Measurements from ENCODE around the gene LAMP5. TPM values are rescaled to one million over a fixed set of nuclear protein-coding genes. Genes with fewer than 3 reads are reported as not detected.

LAMP5 gene
- total RNA-seq, 4 donors from 2014 or later = 0.45 to 1.1 TPM; not detected in 2

- H3K27me3 ChIP-seq = peaks cover 10% of the 10 kb centered on the region
- peak; percentile 29 to 35 for DNase-seq
Measured at GRCh38 chr20:9506280-9506821, 8.0 kb upstream of the LAMP5 start.

GRCh38 chr20:9506964-9507369 lies 7.4 kb upstream of the LAMP5 start:
- H3K36me3 ChIP-seq = no peaks in the 10 kb centered on the region

More at GRCh38 chr20:9506280-9506821, 8.0 kb upstream of the LAMP5 start:
- Histone ChIP-seq H3K36me3 (no peaks in the 10 kb centered on the region), H3K4me3 (replicated peaks in 1 of 3) (no peak overlapping the region), H3K9me3 (no peaks in the 10 kb centered on the region), H3K4me1 (peaks cover 9 to 26% of the 10 kb centered on the region in 2 donors), H3K27ac (no peak overlapping the region)
- intact Hi-C loops (cut with DNase I) = no loop called here
- 16 to 23% methylated on average over 23 to 28 of the region's 34 CpGs for WGBS, 2 donors
- TF ChIP-seq POLR2A (IDR thresholded peaks at IDR 0.05) = no peak
- no peak for TF ChIP-seq CTCF (IDR thresholded peaks at IDR 0.05)

GRCh38 chr20:9507544-9508239 lies 6.7 kb upstream of the LAMP5 start:
- Histone ChIP-seq H3K27ac (no peak overlapping the region), H3K4me3 (replicated peaks in 1 of 3) (no peak overlapping the region), H3K4me1 (peaks cover 9 to 26% of the 10 kb centered on the region in 2 donors), H3K36me3 (no peaks in the 10 kb centered on the region), H3K27me3 (peaks cover 10% of the 10 kb centered on the region), H3K9me3 (no peaks in the 10 kb centered on the region)
- WGBS, 2 donors = 18 to 19% methylated on average over 24 to 30 of the region's 37 CpGs
- no peak for DNase-seq
- intact Hi-C loops (cut with DNase I) = no loop called here
- no peak for TF ChIP-seq POLR2A (IDR thresholded peaks at IDR 0.05)

More at GRCh38 chr20:9506964-9507369, 7.4 kb upstream of the LAMP5 start:
- intact Hi-C loops (cut with DNase I) = no loop called here
- Histone ChIP-seq H3K4me3 (replicated peaks in 1 of 3) (no peak overlapping the region), H3K27ac (no peak overlapping the region), H3K4me1 (peaks cover 9 to 26% of the 10 kb centered on the region in 2 donors), H3K27me3 (peaks cover 10% of the 10 kb centered on the region), H3K9me3 (no peaks in the 10 kb centered on the region)
- WGBS, 2 donors = 14 to 19% methylated on average over 10 to 26 of the region's 31 CpGs
- TF ChIP-seq CTCF (IDR thresholded peaks at IDR 0.05) (no peak), POLR2A (IDR thresholded peaks at IDR 0.05) (no peak)
- DNase-seq = no peak

- no peaks in the 10 kb centered on the region for H3K9me3 ChIP-seq
- intact Hi-C loops (cut with DNase I) = no loop called here
- no peak overlapping the region for H3K27ac ChIP-seq
- no peak for DNase-seq
- peaks cover 9 to 26% of the 10 kb centered on the region in 2 donors for H3K4me1 ChIP-seq
- peaks cover 10% of the 10 kb centered on the region for H3K27me3 ChIP-seq
- no peaks in the 10 kb centered on the region for H3K36me3 ChIP-seq
- WGBS, 2 donors = 14 to 16% methylated on average over 23 of the region's 23 CpGs
- TF ChIP-seq POLR2A (IDR thresholded peaks at IDR 0.05) = no peak
- TF ChIP-seq CTCF (IDR thresholded peaks at IDR 0.05) = no peak
- no peak overlapping the region for H3K4me3 ChIP-seq (replicated peaks in 1 of 3)
Measured at GRCh38 chr20:9508240-9508661, 6.1 kb upstream of the LAMP5 start.

GRCh38 chr20:9508696-9509178 lies 5.7 kb upstream of the LAMP5 start:
- 18 to 22% methylated on average over 22 to 24 of the region's 30 CpGs for WGBS, 2 donors
- peaks cover 10% of the 10 kb centered on the region for H3K27me3 ChIP-seq
- peaks cover 9 to 22% of the 10 kb centered on the region in 2 donors for H3K4me1 ChIP-seq
- no peaks in the 10 kb centered on the region for H3K36me3 ChIP-seq
- H3K4me3 ChIP-seq (replicated peaks in 1 of 3) = no peak overlapping the region
- H3K27ac ChIP-seq = no peak overlapping the region
- intact Hi-C loops (cut with DNase I) = no loop called here
- no peaks in the 10 kb centered on the region for H3K9me3 ChIP-seq
- TF ChIP-seq CTCF (IDR thresholded peaks at IDR 0.05) (no peak), POLR2A (IDR thresholded peaks at IDR 0.05) (no peak)
- DNase-seq = no peak

Measured in thyroid gland (tissue), 4 donors.